Measurements from ENCODE around the gene GLB1L2.

DNA sequence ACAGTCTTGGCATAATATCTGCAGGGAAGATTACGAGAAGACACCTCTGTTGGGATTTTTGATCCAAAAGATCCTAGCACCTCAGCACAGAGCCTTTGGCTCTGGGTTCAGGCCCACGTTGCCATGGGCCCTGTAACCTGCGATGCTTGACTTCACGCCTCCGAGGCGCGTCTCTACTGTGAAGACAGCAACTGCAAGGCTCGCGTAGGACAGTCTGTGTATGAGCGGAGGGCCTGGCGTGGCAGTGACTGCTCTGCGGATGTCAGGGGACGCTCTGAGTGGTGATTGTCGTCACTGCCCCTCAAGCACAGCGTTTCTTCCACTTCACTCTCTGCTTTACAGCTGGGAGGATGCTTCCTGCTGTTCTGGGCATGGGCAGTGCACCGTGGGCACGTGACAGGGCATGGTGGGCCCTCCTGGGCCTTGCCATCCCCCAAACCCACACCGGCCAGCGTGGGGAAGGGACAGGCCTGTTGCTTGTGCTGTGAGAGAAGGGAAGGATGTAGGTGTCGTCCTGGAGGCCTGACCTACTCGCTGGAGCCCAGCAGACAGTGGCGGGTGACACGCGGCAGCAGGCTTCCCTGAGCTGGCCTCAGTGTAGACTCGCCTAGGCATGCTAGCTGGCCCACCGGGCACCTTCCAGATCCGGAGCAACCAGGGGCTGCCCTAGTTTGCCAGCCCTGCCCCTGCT lies 26.5 kb downstream of the GLB1L2 start:
- TF ChIP-seq CTCF (conservative IDR thresholded peaks at IDR 0.05; ENCODE audit: low read depth, low read length) (no peak), MXI1 (IDR thresholded peaks at IDR 0.05; ENCODE audit: borderline replicate concordance, low read depth, low read length) (no peak), POLR2A (IDR thresholded peaks at IDR 0.05; ENCODE audit: low read depth, low read length) (no peak), CEBPB (IDR thresholded peaks at IDR 0.05; ENCODE audit: low read depth, low read length) (no peak), RAD21 (IDR thresholded peaks at IDR 0.05; ENCODE audit: low read length) (no peak), SMC3 (IDR thresholded peaks at IDR 0.05; ENCODE audit: low read depth, low read length) (no peak)
- TF ChIP-seq, protein P1, sequence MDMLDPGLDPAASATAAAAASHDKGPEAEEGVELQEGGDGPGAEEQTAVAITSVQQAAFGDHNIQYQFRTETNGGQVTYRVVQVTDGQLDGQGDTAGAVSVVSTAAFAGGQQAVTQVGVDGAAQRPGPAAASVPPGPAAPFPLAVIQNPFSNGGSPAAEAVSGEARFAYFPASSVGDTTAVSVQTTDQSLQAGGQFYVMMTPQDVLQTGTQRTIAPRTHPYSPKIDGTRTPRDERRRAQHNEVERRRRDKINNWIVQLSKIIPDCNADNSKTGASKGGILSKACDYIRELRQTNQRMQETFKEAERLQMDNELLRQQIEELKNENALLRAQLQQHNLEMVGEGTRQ (IDR thresholded peaks at IDR 0.05; ENCODE audit: low read depth, low read length): no peak
- TF ChIP-seq, protein P2, sequence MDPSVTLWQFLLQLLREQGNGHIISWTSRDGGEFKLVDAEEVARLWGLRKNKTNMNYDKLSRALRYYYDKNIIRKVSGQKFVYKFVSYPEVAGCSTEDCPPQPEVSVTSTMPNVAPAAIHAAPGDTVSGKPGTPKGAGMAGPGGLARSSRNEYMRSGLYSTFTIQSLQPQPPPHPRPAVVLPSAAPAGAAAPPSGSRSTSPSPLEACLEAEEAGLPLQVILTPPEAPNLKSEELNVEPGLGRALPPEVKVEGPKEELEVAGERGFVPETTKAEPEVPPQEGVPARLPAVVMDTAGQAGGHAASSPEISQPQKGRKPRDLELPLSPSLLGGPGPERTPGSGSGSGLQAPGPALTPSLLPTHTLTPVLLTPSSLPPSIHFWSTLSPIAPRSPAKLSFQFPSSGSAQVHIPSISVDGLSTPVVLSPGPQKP (IDR thresholded peaks at IDR 0.05; ENCODE audit: borderline replicate concordance, low read depth, low read length): no peak
